ENCODE data around the gene PDGFC. TPM values are rescaled to one million over a fixed set of nuclear protein-coding genes. Genes with fewer than 3 reads are reported as not detected.

PDGFC gene
- total RNA-seq, 1 donor from 2014 or later: not detected

DNA sequence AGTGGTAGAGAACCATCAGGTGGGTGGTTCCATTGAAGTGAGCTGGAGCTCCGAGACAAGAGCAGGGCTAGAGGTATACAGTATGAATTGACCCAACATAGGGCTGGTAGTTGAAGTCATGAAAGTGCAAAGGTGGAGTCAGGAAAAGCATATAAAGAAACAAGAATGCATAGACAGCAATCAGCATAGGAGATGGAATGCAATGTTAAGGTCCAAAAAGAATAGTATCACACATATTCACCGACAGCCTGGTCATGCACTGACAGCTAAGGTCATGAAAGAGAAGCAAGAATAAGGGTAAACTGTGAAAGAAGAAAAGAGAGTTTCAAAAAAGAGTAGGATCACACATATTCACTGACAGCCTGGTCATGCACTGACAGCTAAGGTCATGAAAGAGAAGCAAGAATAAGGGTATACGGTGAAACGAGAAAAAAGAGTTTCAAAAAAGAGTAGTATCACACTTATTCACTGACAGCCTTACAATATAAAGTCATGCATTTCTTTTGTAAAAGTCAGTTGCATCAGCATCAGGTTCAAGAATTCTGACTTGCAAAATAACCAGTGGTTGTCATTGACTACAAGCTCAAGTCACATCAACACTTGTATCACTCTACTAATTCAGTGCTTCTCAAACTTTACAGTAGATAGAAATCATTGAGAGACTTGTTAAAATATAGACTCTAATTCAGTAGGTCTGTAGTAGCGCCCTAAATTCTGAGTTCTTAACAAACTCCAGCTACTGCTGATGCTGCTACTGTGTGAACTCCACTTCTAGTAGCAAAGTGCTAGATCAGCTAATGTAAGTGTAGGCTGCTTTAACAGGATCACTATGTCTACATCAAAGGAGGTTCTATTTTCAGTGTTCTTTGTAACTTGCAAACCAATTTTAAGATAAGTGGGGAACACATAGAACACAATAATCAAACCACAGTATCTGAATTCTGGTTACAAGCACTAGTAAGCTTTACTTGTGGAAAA, 221.9 kb downstream of the PDGFC start:
- Mint-ChIP-seq H3K36me3 (ENCODE audit: low read depth) (no peaks in the 10 kb centered on the region), H3K4me3 (no peak overlapping the region), H3K27me3 (no peaks in the 10 kb centered on the region), H3K9me3 (peaks cover 4% of the 10 kb centered on the region), H3K27ac (no peak overlapping the region), H3K4me1 (no peaks in the 10 kb centered on the region)
- ChIA-PET CTCF (no interaction called here), POLR2A (no interaction called here)
- intact Hi-C loops (cut with micrococcal nuclease): no loop called here
- ATAC-seq (ENCODE audit: low read depth) (no peak), DNase-seq (no peak)
- TF ChIP-seq, protein P1, sequence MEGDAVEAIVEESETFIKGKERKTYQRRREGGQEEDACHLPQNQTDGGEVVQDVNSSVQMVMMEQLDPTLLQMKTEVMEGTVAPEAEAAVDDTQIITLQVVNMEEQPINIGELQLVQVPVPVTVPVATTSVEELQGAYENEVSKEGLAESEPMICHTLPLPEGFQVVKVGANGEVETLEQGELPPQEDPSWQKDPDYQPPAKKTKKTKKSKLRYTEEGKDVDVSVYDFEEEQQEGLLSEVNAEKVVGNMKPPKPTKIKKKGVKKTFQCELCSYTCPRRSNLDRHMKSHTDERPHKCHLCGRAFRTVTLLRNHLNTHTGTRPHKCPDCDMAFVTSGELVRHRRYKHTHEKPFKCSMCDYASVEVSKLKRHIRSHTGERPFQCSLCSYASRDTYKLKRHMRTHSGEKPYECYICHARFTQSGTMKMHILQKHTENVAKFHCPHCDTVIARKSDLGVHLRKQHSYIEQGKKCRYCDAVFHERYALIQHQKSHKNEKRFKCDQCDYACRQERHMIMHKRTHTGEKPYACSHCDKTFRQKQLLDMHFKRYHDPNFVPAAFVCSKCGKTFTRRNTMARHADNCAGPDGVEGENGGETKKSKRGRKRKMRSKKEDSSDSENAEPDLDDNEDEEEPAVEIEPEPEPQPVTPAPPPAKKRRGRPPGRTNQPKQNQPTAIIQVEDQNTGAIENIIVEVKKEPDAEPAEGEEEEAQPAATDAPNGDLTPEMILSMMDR (IDR thresholded peaks at IDR 0.05): no peak

DNA sequence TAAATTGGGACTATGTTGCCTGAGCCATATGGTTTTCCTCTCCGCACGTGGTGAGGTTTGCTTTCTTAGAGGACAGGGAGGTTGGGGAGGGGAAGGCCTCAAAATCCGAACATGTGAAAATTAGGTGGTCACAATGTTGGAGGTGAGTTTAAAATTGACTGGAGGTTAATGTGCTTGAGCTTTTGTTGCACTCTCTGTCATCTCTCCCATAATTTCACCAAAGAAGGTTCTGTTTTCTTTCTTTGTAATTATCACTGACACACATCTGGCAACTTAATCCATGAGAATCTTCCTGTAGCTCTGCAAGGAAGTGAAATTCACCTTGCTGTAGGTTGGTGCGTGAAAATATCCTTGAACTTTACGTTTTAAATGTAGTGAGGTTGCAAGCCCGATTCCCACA, 225.5 kb downstream of the PDGFC start:
- H3K27me3 Mint-ChIP-seq: no peaks in the 10 kb centered on the region
- ChIA-PET CTCF (no interaction called here), POLR2A (no interaction called here)
- H3K27ac Mint-ChIP-seq: no peak overlapping the region
- TF ChIP-seq, protein P1 (IDR thresholded peaks at IDR 0.05): no peak
- no peak for ATAC-seq (ENCODE audit: low read depth)
- H3K4me3 Mint-ChIP-seq: no peak overlapping the region
- H3K36me3 Mint-ChIP-seq (ENCODE audit: low read depth): no peaks in the 10 kb centered on the region
- H3K4me1 Mint-ChIP-seq: no peaks in the 10 kb centered on the region
- no peak for DNase-seq
- intact Hi-C loops (cut with micrococcal nuclease): no loop called here
- peaks cover 16% of the 10 kb centered on the region for H3K9me3 Mint-ChIP-seq

DNA sequence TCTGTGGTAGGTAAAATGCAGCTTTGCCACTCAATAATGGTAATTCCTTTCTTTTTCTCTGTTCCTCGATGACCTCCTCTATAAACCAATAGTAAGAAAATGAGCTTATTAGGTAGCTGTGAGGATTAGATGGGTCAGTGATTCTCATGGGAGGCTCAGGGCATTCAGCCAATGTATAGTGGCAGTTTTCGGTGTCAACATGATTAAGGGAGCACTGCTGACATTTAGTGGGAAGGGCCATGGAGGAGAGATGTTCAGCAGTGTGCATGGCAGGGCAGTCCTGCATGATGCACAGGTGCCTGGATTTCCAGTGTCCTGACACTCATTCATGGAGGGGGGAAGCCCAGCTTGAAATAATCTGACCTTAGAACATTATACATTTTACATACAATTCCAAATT, 232.8 kb downstream of the PDGFC start:
- Mint-ChIP-seq H3K36me3 (ENCODE audit: low read depth) (no peaks in the 10 kb centered on the region), H3K4me1 (no peaks in the 10 kb centered on the region), H3K4me3 (no peak overlapping the region), H3K27ac (no peak overlapping the region), H3K9me3 (peaks cover 13% of the 10 kb centered on the region), H3K27me3 (no peaks in the 10 kb centered on the region)
- TF ChIP-seq, protein P1 (IDR thresholded peaks at IDR 0.05): no peak
- DNase-seq (no peak), ATAC-seq (ENCODE audit: low read depth) (no peak)
- CTCF ChIA-PET: no interaction called here
- POLR2A ChIA-PET: no interaction called here
- intact Hi-C loops (cut with micrococcal nuclease): no loop called here

DNA sequence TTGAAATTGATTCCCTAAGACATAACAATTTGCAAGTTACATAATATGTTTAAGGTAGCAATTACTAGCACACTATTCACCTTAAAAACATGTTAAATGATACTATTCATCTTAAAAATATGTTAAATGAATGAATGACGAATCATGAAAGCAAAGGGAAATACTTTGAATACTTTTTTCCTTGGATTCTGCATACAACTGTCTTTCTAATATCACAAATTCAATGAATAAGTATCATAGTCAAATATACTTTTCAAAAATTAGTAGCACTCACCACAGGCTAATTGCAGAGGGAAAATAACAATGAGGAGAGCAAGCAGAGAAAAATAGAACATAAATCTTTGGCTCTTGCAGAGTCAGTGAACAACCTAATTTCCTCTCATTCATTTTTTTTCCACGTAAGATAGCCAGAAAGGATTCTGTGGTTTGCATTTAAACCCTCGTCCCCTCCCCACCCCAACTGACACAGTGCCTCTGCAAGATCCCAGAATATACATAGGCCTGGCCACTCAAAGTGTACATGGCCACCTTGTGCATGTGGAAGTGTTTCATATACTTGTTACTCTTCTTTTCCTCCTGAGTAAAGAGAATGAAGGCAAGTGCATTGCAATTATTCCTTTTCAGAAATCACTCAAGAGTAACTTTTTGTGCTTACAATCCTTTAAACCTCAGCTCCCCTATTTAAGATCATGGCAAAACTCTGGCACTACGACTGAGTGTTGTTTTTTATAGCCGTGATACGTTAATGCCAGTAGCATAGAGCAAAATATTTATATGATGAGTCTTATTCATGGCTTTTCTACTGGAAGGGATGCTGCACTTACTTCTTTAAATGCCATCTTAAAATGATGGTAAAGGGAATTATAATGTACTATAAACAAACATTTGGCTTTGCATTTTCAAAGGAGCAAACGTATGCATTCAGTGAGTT, 236.4 kb downstream of the PDGFC start:
- POLR2A ChIA-PET: no interaction called here
- intact Hi-C loops (cut with micrococcal nuclease): no loop called here
- no peak for DNase-seq
- Mint-ChIP-seq H3K36me3 (ENCODE audit: low read depth) (no peaks in the 10 kb centered on the region), H3K9me3 (peaks cover 13% of the 10 kb centered on the region), H3K4me1 (no peaks in the 10 kb centered on the region), H3K4me3 (no peak overlapping the region), H3K27me3 (no peaks in the 10 kb centered on the region), H3K27ac (no peak overlapping the region)
- CTCF ChIA-PET: no interaction called here
- ATAC-seq (ENCODE audit: low read depth): no peak
- TF ChIP-seq, protein P1 (IDR thresholded peaks at IDR 0.05): no peak

DNA sequence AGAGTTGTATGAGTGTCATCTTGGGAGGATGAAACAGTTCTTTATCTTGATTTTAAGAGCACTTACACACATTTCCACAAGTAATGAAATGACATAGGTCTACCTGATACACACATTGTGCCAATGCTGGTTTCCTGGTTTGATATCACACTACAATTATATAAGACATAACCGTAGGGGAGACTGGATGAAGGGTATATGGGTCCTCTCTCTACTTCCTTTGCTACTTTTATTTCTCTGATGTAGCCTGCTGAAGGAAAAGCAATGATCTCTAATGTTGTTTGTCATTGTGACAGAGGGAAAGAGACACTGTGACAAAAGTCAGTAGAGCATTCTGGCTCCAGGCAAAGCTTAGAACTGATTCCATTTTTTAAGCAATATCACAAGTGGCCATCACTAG, 238.0 kb downstream of the PDGFC start:
- Mint-ChIP-seq H3K4me3 (no peak overlapping the region), H3K27ac (no peak overlapping the region), H3K9me3 (peaks cover 10% of the 10 kb centered on the region), H3K4me1 (no peaks in the 10 kb centered on the region), H3K36me3 (ENCODE audit: low read depth) (no peaks in the 10 kb centered on the region), H3K27me3 (no peaks in the 10 kb centered on the region)
- DNase-seq (no peak), ATAC-seq (ENCODE audit: low read depth) (no peak)
- TF ChIP-seq, protein P1 (IDR thresholded peaks at IDR 0.05): no peak
- CTCF ChIA-PET: no interaction called here
- intact Hi-C loops (cut with micrococcal nuclease): no loop called here
- POLR2A ChIA-PET: no interaction called here
